HG03025 (cell line): ENCODE data around the gene IRF2BP1.

Source experiments
- ATAC-seq: cut with Tn5 transposase; IDR thresholded peaks from one replicate; pipeline ENCODE4 v1.9.1; 2021; ENCODE audit warnings: mild to moderate bottlenecking, moderate library complexity; ENCODE audit not compliant: unreplicated experiment, low FRiP score

Gene IRF2BP1

GRCh38 chr19:45863335-45863839 lies 22.6 kb downstream of the IRF2BP1 start:
- ATAC-seq = no peak

GRCh38 chr19:45862564-45863334 lies 23.2 kb downstream of the IRF2BP1 start, which contains the start of gene SYMPK:
Gene SYMPK (minus strand): TSS chr19:45863147. CDS start chr19:45854495, 8,652 bp downstream.
- peak; percentile 83 for ATAC-seq

DNA sequence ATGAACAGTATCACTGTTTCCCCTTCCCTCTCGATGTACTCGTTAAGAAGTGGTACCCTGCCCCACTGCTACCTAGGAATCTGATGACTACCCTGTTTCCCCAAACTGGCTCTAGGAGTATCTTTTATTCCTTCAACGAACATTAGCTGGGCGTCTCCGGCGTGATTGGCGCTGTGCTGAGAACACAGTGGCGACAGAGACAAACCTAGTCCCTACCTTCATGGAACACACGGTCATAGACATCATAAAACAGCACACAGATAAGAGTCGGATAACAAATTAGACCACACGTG lies 23.7 kb downstream of the IRF2BP1 start:
- no peak for ATAC-seq

GRCh38 chr19:45860359-45861259 lies 25.3 kb downstream of the IRF2BP1 start:
- no peak for ATAC-seq

DNA sequence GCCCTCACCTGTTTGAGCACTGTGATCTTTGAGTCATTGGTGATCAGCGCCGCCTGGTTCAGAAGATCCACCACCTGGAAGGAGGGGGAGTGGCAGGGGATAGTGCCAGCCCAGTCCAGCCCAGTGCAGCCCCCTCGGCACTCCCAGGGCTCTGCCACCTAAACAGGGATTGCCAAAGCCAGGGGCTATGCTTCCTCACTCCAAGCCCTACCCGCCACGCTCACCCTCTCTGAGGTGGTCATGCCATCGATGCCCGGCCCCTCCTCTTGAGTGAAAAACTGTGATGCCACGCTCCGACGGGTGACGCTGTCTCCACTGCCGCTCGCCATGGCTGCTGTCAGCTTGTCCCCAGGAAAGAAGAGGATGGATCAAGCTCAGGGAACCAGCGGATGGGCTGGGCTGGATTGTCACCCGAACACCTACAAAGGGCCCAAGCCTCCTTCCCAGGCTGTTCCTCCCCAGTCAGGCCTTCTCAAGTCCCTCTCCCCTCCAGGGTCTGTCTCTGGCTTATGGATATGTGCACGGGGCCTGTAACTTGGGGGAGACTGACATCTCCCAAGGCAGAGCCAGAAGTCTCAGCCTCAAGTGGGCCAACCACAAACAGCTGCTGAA lies 31.7 kb downstream of the IRF2BP1 start:
- ATAC-seq = no peak

DNA sequence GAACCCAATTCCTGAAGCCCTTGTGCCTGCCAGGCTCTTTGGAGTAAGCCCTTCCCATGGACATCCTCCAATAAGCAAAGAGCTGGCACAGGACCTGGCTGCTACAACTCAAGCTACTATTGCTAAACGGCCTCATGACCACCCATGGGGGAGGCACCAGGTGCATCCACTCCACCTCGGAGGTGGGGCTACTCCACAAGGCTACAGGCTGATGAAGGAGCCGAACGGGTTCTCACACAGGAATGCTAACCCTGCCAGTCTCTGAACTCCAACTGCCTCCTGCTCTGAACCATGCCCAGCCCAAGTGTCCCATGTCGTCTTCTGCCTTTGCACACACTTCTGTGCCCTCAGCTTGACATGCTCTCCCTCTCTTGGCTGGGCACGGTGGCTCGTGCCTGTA lies 33.0 kb downstream of the IRF2BP1 start:
- ATAC-seq = no peak

- ATAC-seq = no peak
Observed at GRCh38 chr19:45852145-45852750, 33.7 kb downstream of the IRF2BP1 start.

GRCh38 chr19:45848922-45849321 lies 37.0 kb downstream of the IRF2BP1 start:
- no peak for ATAC-seq

DNA sequence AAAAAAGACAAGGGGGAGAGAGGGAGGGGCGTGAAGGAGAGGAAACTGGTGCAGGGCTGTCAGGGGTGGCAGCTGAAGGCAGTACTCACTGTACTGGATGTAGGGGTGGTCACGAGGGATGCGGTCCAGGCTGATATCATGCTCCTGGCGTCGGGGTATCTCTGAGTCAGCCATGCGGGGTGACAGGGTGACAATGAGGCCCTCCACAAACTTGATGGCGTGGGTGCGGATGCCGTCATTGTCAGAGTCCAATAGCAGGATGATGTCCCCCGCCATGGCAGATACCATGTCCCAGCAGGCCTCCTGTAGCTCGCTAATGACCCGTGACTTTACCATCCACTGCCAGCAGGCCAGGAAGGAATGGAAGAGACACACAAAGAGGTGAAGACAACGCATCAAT lies 38.3 kb downstream of the IRF2BP1 start:
- ATAC-seq = no peak

- ATAC-seq = no peak
Observed at GRCh38 chr19:45842198-45842597, 43.7 kb downstream of the IRF2BP1 start.

- no peak for ATAC-seq
Observed at GRCh38 chr19:45834970-45835369, 51.0 kb downstream of the IRF2BP1 start.
